Measurements from ENCODE around the gene PLEKHJ1. TPM values are rescaled to one million over a fixed set of nuclear protein-coding genes. Genes with fewer than 3 reads are reported as not detected.

PLEKHJ1 gene
- total and polyA plus RNA-seq, 4 donors = 64.4 to 76.4 (median 67.3) TPM

- no peak overlapping the region for H3K9ac ChIP-seq (ENCODE audit: insufficient read depth in 1 of 2, low read length in 2 of 2)
- H3K9me3 ChIP-seq (ENCODE audit: control insufficient read depth in 4 of 4, insufficient read depth in 3 of 4, low read length in 3 of 4) = no peaks in the 10 kb centered on the region
- H3K4me3 ChIP-seq = no peak overlapping the region
- ATAC-seq (ENCODE audit: insufficient read depth, low FRiP score) (no peak), DNase-seq (no peak)
- H3K27me3 ChIP-seq (ENCODE audit: control insufficient read depth in 3 of 3, insufficient read depth in 3 of 3, low read length in 2 of 3) = no peaks in the 10 kb centered on the region
- H3K4me1 ChIP-seq (ENCODE audit: control insufficient read depth in 5 of 5, insufficient read depth in 5 of 5, low read length in 5 of 5) = peaks cover 0 to 2% (median 0%) of the 10 kb centered on the region in 5 donors
- TF ChIP-seq CTCF (IDR thresholded peaks at IDR 0.05; ENCODE audit: control extremely low read depth, extremely low read depth) = no peak
- 74 to 77% methylated on average over 11 of the region's 11 CpGs for WGBS, 2 donors
- H3K36me3 ChIP-seq (ENCODE audit: control insufficient read depth in 4 of 4, insufficient read depth in 4 of 4, low read length in 4 of 4) = no peaks in the 10 kb centered on the region
- no peak overlapping the region for H3K27ac ChIP-seq (ENCODE audit: low read depth in 1 of 2, low read length in 1 of 2)
Measured at GRCh38 chr19:2260341-2260805, 24.2 kb upstream of the PLEKHJ1 start.

DNA sequence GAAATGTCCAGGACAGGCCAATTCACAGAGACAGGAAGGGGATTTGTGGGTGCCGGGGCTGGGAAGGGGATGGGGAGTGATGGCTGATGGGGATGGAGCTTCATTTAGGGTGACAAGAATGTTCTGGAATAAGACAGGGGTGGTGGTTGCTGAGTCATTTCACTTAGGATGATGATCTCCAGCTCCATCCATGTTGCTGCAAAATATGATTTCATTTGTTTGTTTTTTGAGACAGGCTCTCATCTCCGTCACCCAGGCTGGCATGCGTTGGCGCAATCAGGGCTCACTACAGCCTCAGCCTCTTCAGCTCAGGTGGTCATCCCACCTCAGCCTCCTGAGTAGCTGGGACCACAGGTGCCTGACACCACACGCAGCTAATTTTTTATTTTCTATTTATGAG is 23.2 kb upstream of the PLEKHJ1 start:
- H3K4me3 ChIP-seq = no peak overlapping the region
- no peaks in the 10 kb centered on the region for H3K9me3 ChIP-seq (ENCODE audit: control insufficient read depth in 4 of 4, insufficient read depth in 3 of 4, low read length in 3 of 4)
- TF ChIP-seq CTCF (IDR thresholded peaks at IDR 0.05; ENCODE audit: control extremely low read depth, extremely low read depth) = no peak
- ATAC-seq (ENCODE audit: insufficient read depth, low FRiP score) (no peak), DNase-seq (no peak)
- no peaks in the 10 kb centered on the region for H3K27me3 ChIP-seq (ENCODE audit: control insufficient read depth in 3 of 3, insufficient read depth in 3 of 3, low read length in 2 of 3)
- H3K9ac ChIP-seq (ENCODE audit: insufficient read depth in 1 of 2, low read length in 2 of 2) = no peak overlapping the region
- H3K36me3 ChIP-seq (ENCODE audit: control insufficient read depth in 4 of 4, insufficient read depth in 4 of 4, low read length in 4 of 4) = no peaks in the 10 kb centered on the region
- H3K4me1 ChIP-seq (ENCODE audit: control insufficient read depth in 5 of 5, insufficient read depth in 5 of 5, low read length in 5 of 5) = peaks cover 0 to 2% (median 0%) of the 10 kb centered on the region in 5 donors
- no peak overlapping the region for H3K27ac ChIP-seq (ENCODE audit: low read depth in 1 of 2, low read length in 1 of 2)
- 86 to 88% methylated on average over 5 of the region's 5 CpGs for WGBS, 2 donors

GRCh38 chr19:2255982-2256685 is 20.0 kb upstream of the PLEKHJ1 start, which contains the start of gene JSRP1:
JSRP1 (minus strand) TSS chr19:2256417; CDS start chr19:2255314, 1,103 bp downstream.
- no peak within 1 kb of the TSS for H3K4me3 ChIP-seq
- H3K27ac ChIP-seq (ENCODE audit: low read depth in 1 of 2, low read length in 1 of 2) = no peak within 1 kb of the TSS
- peaks cover 0 to 28% (median 0%) of the 10 kb centered on the region in 5 donors for H3K4me1 ChIP-seq (ENCODE audit: control insufficient read depth in 5 of 5, insufficient read depth in 5 of 5, low read length in 5 of 5)
- peaks cover 4 to 24% (median 9%) of the 10 kb centered on the region in 3 donors for H3K27me3 ChIP-seq (ENCODE audit: control insufficient read depth in 3 of 3, insufficient read depth in 3 of 3, low read length in 2 of 3)
- H3K9me3 ChIP-seq (ENCODE audit: control insufficient read depth in 4 of 4, insufficient read depth in 3 of 4, low read length in 3 of 4) = no peaks in the 10 kb centered on the region
- H3K36me3 ChIP-seq (ENCODE audit: control insufficient read depth in 4 of 4, insufficient read depth in 4 of 4, low read length in 4 of 4) = no peaks in the 10 kb centered on the region
- no peak for ATAC-seq (ENCODE audit: insufficient read depth, low FRiP score)
- 70 to 72% methylated on average over 24 of the region's 24 CpGs for WGBS, 2 donors
- H3K9ac ChIP-seq (ENCODE audit: insufficient read depth in 1 of 2, low read length in 2 of 2) = no peak within 1 kb of the TSS
- no peak for TF ChIP-seq CTCF (IDR thresholded peaks at IDR 0.05; ENCODE audit: control extremely low read depth, extremely low read depth)
- no peak for DNase-seq
